Measurements from ENCODE around the gene MTCL1.
A peak's percentile ranks its signal among the peaks of the same experiment; 100 is the strongest.

The MTCL1 gene

DNA sequence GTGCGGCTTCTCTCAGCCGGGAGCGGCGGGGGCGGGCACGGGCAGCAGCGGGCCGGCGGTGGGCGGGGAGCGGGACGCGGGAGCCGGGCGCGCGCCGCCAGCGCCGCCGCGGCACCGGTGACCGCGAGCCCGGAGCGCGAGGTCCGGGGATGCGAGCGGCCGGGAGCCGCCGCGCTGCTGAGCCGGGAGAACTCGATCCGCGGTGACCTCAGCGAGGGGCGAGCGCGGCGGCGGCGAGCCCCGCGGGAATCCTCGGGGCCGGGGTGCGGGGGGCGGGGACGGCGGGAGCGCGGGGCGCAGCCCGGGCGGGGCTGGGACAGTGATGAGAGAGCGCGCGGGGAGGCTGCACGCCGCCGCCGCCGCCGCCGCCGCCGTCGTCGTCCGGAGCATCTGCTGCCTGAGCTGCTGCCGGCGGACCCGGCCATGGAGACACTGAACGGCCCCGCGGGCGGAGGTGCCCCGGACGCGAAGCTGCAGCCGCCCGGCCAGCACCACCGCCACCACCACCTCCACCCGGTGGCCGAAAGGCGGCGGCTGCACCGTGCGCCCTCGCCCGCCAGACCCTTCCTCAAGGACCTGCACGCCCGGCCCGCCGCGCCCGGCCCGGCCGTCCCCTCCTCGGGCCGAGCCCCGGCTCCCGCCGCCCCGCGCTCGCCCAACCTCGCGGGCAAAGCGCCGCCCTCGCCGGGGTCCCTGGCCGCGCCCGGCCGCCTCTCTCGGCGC lies at the start of gene MTCL1:
MTCL1 (plus strand) TSS at position 319 of the 723 bp plus-strand sequence; CDS start at position 424, 105 bp downstream.
- H3K36me3 ChIP-seq (ENCODE audit: control insufficient read depth, low read depth, low read length), result no peaks in the 10 kb centered on the region
- H3K9ac ChIP-seq (ENCODE audit: low read length), result peak within 1 kb of the TSS; percentile 68
- peaks cover 42% of the 10 kb centered on the region for H3K27me3 ChIP-seq (ENCODE audit: control insufficient read depth, insufficient read depth, low read length)
- H3K4me1 ChIP-seq (ENCODE audit: control insufficient read depth, low read depth, low read length), result peaks cover 26% of the 10 kb centered on the region
- H3K27ac ChIP-seq (ENCODE audit: low read length), result no peak within 1 kb of the TSS
- H3K9me3 ChIP-seq (ENCODE audit: control insufficient read depth, low read depth, low read length), result no peaks in the 10 kb centered on the region
- H3K4me3 ChIP-seq (ENCODE audit: low read length), result peak within 1 kb of the TSS; percentile 77

DNA sequence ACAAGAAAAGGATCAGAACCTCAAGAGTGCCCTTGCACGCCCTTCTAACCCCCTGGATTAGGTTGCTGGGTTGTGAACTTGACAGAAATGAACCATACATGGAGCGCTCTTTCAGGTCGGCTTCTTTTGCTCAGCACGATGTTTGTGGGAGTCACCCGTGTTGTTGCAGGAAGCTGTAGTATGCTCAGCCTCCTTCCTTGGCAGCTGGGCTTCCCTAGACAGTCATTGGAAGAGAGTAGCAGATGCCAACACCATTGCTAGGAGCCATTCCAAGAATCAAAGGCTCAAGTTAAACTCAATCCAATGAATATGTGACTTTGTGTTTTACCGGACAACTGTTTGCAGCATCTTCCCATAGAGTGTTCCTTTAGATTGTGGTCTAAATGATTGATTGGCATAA lies 49.1 kb upstream of the MTCL1 start:
- Histone ChIP-seq H3K4me3 (ENCODE audit: low read length) (no peak overlapping the region), H3K27ac (ENCODE audit: low read length) (no peak overlapping the region)

DNA sequence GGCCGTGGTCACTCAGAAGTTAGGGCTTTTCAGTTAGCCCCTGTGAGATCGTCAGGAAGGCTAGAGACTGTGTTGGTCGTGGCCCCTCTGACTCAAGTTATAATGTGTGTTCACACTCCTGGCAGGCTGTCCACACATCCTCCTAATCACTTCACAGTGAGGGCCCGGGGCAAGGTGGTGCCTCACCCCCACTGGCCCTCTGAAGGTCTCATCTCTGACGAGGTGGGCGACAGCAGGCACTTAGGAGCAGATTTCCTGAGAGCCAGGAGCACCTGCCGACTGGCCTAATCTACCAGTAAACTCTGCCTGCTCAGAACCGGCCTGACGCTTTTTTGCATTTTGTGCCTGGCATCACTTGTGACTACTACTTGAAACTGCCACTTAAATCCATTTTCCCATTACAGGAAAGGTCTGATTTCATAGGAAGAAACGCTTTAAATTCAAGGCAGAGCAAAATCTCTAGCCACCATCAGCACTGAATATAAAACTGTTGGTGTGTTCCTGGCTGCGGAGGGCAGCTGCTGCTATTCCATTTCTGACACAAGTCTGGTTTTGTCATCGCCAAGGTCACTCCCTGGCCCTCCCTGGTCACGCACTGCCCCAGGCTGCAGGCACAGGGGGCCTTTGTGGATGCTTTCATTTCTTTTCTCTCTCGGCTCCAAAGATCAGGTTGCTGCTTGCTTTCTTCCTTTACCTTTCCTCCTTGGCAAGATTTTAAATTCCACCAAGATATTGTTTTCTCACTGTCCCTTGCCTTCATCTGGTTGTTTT lies 48.1 kb upstream of the MTCL1 start:
- no peak overlapping the region for H3K9ac ChIP-seq (ENCODE audit: low read length)
- no peaks in the 10 kb centered on the region for H3K9me3 ChIP-seq (ENCODE audit: control insufficient read depth, low read depth, low read length)
- H3K36me3 ChIP-seq (ENCODE audit: control insufficient read depth, low read depth, low read length), result no peaks in the 10 kb centered on the region
- H3K4me1 ChIP-seq (ENCODE audit: control insufficient read depth, low read depth, low read length), result peaks cover 22% of the 10 kb centered on the region
- H3K27me3 ChIP-seq (ENCODE audit: control insufficient read depth, insufficient read depth, low read length), result no peaks in the 10 kb centered on the region
- no peak overlapping the region for H3K4me3 ChIP-seq (ENCODE audit: low read length)
- no peak overlapping the region for H3K27ac ChIP-seq (ENCODE audit: low read length)

More for the DNA sequence above, 49.1 kb upstream of the MTCL1 start:
- no peak overlapping the region for H3K9ac ChIP-seq (ENCODE audit: low read length)
- H3K9me3 ChIP-seq (ENCODE audit: control insufficient read depth, low read depth, low read length), result no peaks in the 10 kb centered on the region
- no peaks in the 10 kb centered on the region for H3K27me3 ChIP-seq (ENCODE audit: control insufficient read depth, insufficient read depth, low read length)
- peaks cover 13% of the 10 kb centered on the region for H3K4me1 ChIP-seq (ENCODE audit: control insufficient read depth, low read depth, low read length)
- no peaks in the 10 kb centered on the region for H3K36me3 ChIP-seq (ENCODE audit: control insufficient read depth, low read depth, low read length)

DNA sequence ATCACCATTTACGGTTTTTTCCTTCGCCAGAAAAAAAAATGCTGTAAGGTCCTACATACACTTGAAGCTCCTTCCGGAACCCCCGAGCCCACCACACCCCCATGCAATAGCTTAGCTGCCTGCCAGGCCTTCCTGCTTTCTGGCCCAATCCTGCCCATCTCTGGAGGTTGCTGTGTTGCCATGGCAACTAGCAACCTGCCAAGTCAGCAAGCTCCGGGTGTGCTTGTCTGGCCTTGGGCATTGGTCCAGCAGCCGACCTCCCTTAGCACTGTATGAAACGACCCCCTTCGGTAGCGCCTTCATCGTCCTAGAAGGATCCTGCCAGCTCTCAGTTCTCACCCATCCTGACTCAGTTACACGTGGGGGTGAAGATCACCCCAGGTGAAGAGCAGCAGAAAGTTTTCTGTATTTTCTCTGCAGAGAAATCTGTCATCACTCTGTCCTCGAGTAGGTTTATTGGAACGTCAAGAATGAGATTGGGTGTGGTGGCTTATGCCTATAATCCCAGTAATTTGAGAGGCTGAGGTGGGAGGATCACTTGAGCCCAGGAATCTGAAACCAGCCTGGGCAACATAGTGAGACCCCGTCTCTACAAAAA lies 47.4 kb upstream of the MTCL1 start:
- H3K36me3 ChIP-seq (ENCODE audit: control insufficient read depth, low read depth, low read length), result no peaks in the 10 kb centered on the region
- no peaks in the 10 kb centered on the region for H3K27me3 ChIP-seq (ENCODE audit: control insufficient read depth, insufficient read depth, low read length)
- no peak overlapping the region for H3K27ac ChIP-seq (ENCODE audit: low read length)
- no peak overlapping the region for H3K9ac ChIP-seq (ENCODE audit: low read length)
- no peak overlapping the region for H3K4me3 ChIP-seq (ENCODE audit: low read length)
- H3K4me1 ChIP-seq (ENCODE audit: control insufficient read depth, low read depth, low read length), result peaks cover 24% of the 10 kb centered on the region
- no peaks in the 10 kb centered on the region for H3K9me3 ChIP-seq (ENCODE audit: control insufficient read depth, low read depth, low read length)

DNA sequence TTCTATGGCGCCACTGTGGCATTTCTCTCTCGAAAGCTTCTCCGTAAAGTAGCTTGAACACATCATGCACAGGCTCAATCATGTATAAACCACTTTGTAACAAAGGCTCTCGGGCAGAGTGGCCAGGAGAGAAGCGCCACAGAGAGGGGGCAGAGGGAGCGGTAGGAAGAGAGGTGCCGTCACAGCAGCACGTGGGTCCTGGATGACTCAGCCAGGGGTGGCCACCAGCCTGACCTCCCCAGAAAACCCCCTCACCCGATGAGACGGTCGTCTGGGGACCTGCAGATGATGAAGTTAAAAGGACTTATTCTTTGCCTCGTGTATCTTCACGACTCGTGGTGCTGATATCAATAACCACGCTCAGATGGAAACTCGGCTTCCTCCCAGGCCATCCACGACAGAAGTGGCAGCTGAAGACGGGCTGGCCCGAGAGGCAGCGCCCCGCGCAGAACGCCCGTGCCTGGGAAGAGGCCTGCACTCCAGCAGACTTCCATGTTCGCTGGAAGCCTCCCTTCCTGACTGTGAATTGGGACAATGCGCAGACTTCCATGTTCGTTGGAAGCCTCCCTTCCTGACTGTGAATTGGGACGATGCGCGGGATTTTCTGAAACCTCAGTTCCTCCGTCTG lies 46.4 kb upstream of the MTCL1 start:
- Histone ChIP-seq H3K27ac (ENCODE audit: low read length) (no peak overlapping the region), H3K36me3 (ENCODE audit: control insufficient read depth, low read depth, low read length) (no peaks in the 10 kb centered on the region), H3K9me3 (ENCODE audit: control insufficient read depth, low read depth, low read length) (no peaks in the 10 kb centered on the region), H3K4me1 (ENCODE audit: control insufficient read depth, low read depth, low read length) (peaks cover 29% of the 10 kb centered on the region), H3K4me3 (ENCODE audit: low read length) (no peak overlapping the region), H3K27me3 (ENCODE audit: control insufficient read depth, insufficient read depth, low read length) (no peaks in the 10 kb centered on the region), H3K9ac (ENCODE audit: low read length) (no peak overlapping the region)

DNA sequence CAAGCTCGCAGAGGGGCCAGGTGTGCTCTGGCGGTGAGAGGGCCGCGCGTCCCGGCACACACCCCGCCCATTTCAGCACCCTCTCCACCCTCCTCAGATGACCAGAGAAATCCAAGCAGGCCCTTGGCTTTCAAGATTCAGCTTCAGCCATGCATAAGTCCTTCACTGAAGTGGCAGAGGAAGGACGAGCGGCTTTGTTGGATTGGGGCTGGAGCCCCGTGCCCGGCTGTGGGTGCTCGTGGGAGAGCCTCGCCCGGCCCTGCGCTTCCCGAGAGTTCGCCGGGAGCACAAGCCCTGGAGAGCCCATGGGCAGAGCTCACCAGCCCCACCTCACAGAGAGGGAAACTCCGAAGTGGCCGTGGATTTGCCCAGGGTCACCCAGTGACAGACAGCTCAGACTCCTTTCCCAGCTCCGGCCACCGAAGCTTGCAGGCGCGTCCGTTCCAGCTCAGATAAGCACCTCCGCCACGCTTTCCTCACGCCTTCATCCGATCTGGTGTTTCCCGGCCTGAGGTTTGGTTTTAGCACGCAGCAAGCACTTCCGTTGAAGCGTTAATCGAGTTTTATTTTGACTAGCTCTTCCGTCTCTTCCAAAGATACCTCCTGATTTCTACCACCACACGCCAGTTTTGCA lies 45.6 kb upstream of the MTCL1 start:
- no peaks in the 10 kb centered on the region for H3K9me3 ChIP-seq (ENCODE audit: control insufficient read depth, low read depth, low read length)
- H3K27ac ChIP-seq (ENCODE audit: low read length), result no peak overlapping the region
- H3K27me3 ChIP-seq (ENCODE audit: control insufficient read depth, insufficient read depth, low read length), result no peaks in the 10 kb centered on the region
- no peaks in the 10 kb centered on the region for H3K36me3 ChIP-seq (ENCODE audit: control insufficient read depth, low read depth, low read length)
- no peak overlapping the region for H3K9ac ChIP-seq (ENCODE audit: low read length)
- peaks cover 28% of the 10 kb centered on the region for H3K4me1 ChIP-seq (ENCODE audit: control insufficient read depth, low read depth, low read length)
- no peak overlapping the region for H3K4me3 ChIP-seq (ENCODE audit: low read length)

DNA sequence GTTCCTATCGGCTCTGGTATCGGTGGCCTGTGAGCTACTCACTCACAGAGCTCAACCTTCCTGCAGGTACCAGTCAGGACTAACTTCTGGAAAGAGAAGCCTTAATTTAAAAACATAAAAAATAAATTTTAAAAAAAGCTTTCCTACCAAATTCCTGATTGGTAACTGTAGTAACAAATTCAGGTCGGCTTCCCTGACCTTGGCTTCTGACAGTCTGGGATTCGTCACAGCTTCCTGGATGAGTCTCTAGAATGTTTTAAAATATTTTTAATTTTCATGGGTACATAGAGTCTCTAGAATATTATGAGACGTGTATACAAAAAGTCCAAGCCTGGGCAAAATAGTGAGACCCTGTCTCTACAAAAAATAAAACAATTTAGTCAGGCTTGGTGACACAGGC lies 45.0 kb upstream of the MTCL1 start:
- H3K27me3 ChIP-seq (ENCODE audit: control insufficient read depth, insufficient read depth, low read length), result no peaks in the 10 kb centered on the region
- H3K27ac ChIP-seq (ENCODE audit: low read length), result no peak overlapping the region
- peaks cover 24% of the 10 kb centered on the region for H3K4me1 ChIP-seq (ENCODE audit: control insufficient read depth, low read depth, low read length)
- no peaks in the 10 kb centered on the region for H3K9me3 ChIP-seq (ENCODE audit: control insufficient read depth, low read depth, low read length)
- H3K9ac ChIP-seq (ENCODE audit: low read length), result no peak overlapping the region
- H3K36me3 ChIP-seq (ENCODE audit: control insufficient read depth, low read depth, low read length), result no peaks in the 10 kb centered on the region
- H3K4me3 ChIP-seq (ENCODE audit: low read length), result no peak overlapping the region

DNA sequence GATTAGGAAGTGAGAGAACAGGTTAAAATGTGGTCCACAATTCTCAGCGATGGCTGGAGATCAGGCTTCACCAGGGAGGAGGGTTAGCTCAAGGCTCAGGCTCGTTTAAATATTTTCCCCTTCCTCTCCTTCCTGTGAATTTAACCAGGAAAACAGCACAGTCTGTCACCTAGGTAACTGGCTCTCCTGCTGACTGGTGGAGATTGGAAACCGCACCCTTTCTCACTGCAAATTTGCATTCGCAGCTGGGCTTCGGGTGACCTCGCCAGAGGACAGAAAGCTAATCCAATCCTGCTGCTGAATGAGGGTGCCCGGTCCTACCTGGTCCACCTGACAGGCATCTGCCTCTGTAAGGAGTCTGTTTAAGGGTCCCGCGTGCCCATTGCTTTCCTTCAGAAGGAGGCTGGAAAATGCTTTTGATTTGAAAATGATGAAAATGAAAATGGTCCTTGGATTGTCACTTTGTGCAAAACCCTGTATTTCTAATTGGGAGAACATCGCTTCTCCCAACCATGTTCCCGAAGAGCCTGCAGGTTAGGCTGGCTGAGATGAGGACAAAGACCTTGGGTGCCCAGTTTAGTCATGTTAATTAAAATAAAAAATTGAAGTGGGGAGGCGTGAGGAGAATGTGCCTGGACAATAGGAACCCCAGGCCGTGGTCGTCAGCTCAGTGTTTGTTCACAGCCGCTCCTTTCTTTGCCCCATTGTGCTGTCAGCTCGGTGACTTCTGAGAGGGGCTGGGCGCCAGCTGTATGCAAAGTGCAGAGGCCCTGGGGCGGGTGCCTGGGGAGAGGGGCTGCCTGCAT lies 43.4 kb upstream of the MTCL1 start:
- Histone ChIP-seq H3K9me3 (ENCODE audit: control insufficient read depth, low read depth, low read length) (no peaks in the 10 kb centered on the region), H3K27me3 (ENCODE audit: control insufficient read depth, insufficient read depth, low read length) (no peaks in the 10 kb centered on the region), H3K36me3 (ENCODE audit: control insufficient read depth, low read depth, low read length) (no peaks in the 10 kb centered on the region), H3K4me1 (ENCODE audit: control insufficient read depth, low read depth, low read length) (peaks cover 24% of the 10 kb centered on the region), H3K27ac (ENCODE audit: low read length) (peak overlapping the region; percentile 22), H3K9ac (ENCODE audit: low read length) (peak overlapping the region; percentile 40), H3K4me3 (ENCODE audit: low read length) (peak overlapping the region; percentile 43)

DNA sequence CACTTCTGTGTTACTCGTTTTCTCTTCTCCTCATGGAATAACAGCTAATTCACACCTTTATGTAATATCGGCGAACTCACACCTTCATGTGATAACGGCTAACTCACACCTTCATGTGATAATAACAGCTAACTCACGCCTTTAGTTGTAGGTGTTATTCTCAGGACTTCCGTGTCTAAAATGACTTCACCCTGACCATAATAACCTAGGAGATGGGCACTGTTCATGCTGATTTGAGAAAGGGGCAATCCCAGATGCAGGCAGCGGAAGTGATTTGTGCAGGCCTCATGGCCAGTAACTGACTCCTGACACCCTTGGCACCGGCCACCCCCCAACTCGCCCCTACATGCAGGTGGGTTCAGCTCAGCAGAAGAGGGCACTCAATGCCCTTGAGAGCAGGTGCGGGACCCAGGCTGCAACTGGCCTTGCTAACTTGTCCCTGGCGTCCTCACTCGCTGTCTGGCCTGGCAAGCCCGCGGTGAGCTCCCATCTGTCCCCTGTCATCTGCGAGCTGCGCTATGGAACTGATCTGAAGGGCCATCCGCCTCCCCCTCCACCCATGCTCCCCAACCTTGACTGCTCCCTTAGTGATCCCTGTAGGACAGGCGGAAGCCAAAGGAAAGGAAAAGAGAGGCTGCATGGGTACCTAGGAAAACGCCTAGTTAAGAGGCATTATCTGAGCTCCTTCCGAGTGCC lies 42.6 kb upstream of the MTCL1 start:
- Histone ChIP-seq H3K36me3 (ENCODE audit: control insufficient read depth, low read depth, low read length) (no peaks in the 10 kb centered on the region), H3K4me1 (ENCODE audit: control insufficient read depth, low read depth, low read length) (peaks cover 24% of the 10 kb centered on the region), H3K9me3 (ENCODE audit: control insufficient read depth, low read depth, low read length) (no peaks in the 10 kb centered on the region), H3K27me3 (ENCODE audit: control insufficient read depth, insufficient read depth, low read length) (no peaks in the 10 kb centered on the region), H3K9ac (ENCODE audit: low read length) (no peak overlapping the region), H3K27ac (ENCODE audit: low read length) (no peak overlapping the region), H3K4me3 (ENCODE audit: low read length) (no peak overlapping the region)

DNA sequence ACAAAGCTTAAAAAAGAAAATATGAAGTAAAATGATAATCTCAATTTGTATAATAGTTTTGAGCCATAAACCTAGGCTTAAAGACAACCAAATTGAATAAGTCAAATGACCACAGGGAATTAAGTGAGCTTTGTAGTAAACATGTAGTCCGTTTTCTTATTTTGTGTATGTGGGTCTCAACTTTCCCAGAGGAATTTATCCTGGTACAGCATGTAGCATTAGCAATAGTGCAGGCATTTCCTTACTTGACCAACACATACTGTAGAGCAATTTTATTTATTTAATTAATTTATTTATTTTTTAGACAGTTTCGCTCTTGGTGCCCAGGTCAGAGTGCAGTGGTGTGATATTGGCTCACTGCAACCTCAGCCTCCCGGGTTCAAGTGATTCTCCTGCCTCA lies 37.5 kb upstream of the MTCL1 start:
- Histone ChIP-seq H3K27ac (ENCODE audit: low read length) (no peak overlapping the region), H3K36me3 (ENCODE audit: control insufficient read depth, low read depth, low read length) (no peaks in the 10 kb centered on the region), H3K27me3 (ENCODE audit: control insufficient read depth, insufficient read depth, low read length) (no peaks in the 10 kb centered on the region), H3K9ac (ENCODE audit: low read length) (no peak overlapping the region), H3K9me3 (ENCODE audit: control insufficient read depth, low read depth, low read length) (no peaks in the 10 kb centered on the region), H3K4me1 (ENCODE audit: control insufficient read depth, low read depth, low read length) (peaks cover 10% of the 10 kb centered on the region), H3K4me3 (ENCODE audit: low read length) (no peak overlapping the region)

All from iPS-18a (cell line).